HG03175 (cell line): ENCODE measurements around the gene SMIM24.

Experiments used
- ATAC-seq: cut with Tn5 transposase; IDR thresholded peaks from one replicate; pipeline ENCODE4 v1.9.1; 2021; ENCODE audit warnings: mild to moderate bottlenecking, moderate library complexity; ENCODE audit not compliant: unreplicated experiment

The SMIM24 gene

DNA sequence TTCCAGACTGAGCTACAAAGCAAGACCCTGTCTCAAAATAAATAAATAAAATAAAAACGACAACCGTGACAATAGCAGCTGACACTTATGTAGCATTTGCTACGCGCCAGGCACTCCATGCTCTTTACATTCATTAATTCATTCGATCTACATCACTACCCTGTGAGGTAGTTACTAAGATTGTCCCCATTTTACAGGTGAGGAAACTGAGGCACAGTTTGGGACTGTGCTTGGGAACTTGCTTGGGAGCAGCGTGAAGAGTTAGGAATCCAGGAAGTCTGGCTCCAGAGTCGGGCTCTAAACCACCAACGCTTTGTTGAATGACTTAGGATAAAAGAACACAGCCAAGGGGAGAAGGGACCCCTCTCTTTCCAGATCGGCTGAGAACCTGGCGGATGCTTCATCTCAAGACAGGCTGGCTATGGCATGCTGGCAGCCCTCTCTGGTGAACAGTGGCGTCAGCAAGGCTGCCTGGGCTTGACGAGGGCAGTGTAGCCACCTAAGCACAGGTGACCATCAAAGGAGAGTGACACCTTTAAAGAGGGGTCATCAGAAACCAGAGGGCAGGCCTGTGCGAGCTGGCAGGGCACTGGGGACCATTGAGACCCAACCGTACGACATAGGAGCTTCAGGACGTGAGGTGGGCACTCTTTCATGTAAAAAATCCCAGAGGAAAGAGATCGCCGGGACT, 19.6 kb upstream of the SMIM24 start:
- no peak for ATAC-seq

DNA sequence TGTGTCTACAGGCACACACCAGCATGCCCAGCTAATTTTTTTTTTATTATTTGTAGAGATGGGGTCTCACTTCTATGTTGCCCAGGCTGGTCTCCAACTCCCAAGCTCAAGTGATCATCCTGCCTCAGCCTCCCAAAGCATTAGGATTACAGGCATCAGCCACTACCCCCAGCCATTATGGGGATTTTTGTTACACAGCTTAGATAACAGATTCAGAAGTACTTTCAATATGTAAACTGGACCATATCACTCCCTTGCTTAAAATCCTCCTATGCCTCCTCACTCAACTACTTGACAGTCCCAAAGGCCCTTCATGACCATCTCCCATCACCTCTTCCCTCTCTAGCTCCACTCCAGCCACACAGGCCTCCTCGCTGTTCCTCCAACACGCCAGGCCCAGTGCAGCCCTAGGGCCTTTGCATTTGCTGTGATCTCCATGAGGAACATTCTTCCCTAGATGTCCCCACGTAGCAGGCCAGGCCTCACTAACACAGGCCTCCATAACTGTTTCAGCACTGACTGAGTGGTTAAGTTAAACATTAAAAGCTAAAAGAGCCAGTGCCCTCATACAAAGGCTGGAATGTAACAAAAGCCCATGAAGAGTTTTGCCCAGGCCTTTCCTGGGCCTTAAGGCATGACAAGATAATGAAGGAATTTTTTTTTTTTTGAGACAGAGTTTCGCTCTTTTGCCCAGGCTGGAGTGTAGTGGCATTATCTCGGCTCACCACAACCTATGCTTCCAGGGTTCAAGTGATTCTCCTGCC, 17.6 kb upstream of the SMIM24 start:
- no peak for ATAC-seq

DNA sequence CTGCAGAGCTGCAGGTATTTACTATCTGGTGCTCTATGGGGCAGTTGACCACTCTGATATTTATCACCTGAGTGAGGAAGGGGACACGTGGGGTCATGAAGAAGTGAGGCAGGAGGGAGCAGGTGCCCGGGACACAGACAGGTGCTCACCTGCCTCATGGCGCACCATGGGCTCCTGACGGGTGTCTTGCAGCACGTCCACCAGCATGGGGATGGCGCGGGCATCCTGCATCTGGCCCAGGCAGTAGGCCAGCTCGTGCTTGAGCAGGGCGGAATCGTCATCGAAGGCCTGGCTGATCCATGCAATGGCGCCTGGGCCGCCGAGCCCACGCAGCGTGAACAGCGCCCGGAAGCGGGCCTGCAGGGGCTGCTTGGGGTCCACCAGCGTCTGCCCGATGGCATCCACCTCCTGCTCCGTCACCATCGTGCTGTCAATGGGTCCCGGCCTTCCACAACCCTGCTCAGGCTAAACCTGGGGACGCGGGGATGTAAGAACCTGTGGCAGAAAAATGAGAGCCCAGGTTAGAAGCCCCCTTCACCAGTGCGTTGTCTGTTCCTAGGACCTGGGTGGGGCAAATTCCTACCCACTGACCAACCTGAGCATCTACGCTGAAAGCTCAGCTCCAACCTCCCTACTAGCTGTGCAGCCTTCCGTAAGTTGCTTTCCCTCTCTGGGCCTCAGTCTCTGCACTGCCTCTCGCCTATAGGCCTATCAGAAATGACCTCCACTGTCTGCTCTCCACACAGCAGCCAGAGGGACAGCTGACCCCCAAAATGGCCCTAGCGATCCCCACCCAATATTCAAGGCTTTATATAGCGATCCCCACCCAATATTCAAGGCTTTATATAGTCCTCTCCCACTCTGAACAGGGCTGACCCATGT, 16.3 kb upstream of the SMIM24 start:
- ATAC-seq: no peak

DNA sequence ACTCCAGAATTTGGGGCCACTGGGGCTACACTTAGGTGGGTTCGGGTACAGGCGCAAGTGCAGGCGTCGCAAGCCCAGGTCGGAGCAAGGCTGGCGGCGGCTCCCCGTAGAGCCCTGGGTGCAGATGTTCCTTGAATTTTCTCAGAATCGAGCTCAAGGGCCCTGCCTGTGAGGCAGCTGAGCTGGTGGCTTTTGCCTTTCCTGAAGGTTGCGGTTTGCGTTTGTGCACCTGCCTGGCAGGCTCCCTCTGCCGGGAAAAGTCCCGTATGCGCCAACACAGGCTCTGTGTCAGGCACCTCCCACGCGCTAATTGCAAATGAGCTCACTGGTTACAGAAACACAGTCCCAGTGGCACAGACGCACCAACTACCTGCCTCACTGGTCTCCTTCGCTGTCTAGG, 14.2 kb upstream of the SMIM24 start:
- no peak for ATAC-seq

DNA sequence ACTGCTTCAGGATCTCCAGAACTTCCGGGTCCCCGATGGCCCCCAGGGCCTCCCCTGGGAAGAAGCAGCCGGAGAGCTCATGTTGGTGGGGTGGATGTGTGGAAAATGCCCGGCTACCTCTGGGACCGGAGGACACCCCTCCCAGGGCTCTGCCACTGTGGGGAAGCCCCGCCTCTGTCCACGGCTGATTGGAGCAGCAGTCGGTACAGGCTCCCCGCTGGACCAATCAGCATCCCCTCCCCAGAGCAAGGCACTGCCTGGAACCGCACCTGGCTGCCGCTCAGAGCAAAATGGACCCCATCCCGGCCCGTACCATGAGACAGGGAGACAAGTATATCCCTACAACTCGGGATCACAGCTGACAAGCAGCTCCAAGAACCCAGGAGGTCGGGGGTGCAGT, 13.7 kb upstream of the SMIM24 start:
- ATAC-seq: no peak

DNA sequence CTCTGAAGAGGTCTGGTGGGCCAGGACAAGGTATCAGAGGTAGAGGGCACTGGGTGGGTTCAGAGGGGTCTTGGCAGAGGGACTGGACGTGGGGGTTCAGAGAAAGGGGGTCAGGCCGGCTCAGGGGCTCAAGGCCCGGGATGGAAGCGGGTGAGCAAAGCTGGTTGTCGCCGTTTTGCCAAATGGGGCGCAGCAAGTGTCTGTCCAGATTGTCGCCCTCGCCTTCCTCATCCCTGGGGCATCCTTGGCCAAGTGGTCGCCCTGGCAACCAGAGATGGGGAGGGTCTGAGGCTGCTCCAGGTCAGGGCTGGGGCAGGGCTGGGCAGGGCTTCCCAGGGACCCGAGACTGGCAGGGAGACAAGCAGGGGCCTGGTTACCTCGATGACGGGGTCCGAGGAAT, 13.3 kb upstream of the SMIM24 start:
- no peak for ATAC-seq

DNA sequence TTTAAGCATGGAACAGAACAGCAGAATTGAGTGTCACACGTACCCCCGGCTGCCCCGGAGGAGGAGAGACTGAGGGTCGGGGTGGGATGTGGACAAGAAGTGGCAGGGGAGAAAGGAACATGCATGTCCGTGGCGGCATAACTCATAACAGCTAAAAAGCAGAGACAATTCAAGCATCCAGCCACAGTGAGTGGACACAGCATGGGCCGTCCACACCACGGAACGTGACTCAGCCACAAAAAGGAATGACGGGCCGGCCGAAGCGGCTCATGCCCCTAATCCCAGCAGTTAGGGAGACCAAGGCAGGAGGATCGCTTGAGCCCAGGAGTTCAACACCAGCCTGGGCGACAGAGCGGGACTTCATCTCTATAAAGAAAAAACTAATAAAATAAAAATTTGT, 12.6 kb upstream of the SMIM24 start:
- no peak for ATAC-seq

DNA sequence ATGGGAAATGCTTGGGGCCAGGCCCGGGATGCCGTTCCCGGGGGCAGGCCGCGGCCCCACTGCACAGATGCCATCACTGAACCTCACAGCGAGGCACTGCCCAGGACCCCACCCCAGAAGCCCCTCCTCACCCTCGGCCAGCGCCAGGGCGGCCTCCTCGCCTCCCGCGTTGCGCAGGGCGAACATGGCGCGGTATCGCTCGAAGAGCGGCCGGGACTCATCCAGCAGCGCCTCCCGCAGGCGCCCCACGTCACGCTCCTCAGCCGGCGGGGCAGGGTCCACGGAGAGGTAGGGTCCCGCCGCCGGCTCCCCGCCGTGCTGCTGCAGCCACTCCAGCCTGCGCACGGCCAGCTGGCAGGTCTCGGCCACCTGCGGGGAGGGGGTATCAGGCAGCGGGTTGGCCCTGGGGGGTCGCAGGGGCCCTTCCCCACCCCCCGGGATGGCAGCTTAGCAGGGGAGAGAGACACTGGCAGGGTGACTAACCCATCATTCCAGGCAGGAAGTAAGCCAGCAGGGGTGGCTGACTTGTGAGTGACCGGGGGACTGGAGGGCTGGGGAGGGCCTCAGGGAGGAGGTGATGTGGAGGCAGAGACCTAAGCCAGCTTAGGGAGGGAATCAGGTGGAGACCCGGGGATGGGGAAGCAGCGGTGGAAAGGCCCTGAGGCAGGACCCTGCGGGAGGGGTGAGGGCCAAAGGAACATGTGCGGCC, 12.0 kb upstream of the SMIM24 start:
- no peak for ATAC-seq

DNA sequence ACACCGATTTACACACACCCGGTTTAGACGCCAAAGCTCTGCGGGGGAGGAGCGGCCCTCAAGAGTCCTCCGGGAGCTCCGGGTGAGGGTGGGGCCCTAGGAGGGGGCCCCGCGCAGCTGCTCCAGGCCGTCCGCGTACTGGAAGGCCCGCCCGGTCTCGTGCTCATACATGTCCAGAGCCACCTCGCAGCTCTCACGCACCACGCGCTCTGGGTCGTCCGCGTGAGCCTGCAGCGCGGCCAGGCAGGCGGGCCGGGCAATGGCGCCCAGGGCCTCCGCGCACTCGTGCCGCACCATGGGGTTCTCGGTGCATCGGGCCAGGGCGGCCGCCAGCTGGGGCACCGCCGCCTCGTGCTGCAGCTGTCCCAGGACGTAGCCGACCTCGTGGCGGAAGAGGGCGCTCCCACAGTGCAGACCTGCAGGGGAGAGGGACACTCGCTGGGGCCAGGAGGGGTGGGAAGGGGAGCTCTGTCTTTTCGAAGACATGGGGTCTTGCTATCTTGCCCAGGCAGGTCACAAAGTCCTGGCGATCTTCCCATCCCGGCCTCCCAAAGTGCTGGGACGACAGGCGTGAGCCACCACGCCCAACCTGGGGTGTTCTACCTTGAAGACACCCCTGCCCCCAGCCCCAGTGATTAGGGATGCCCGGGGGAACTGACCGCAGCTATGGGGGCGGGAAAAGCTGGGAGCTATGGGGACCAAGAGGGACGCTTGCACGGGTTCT, 11.2 kb upstream of the SMIM24 start:
- no peak for ATAC-seq

DNA sequence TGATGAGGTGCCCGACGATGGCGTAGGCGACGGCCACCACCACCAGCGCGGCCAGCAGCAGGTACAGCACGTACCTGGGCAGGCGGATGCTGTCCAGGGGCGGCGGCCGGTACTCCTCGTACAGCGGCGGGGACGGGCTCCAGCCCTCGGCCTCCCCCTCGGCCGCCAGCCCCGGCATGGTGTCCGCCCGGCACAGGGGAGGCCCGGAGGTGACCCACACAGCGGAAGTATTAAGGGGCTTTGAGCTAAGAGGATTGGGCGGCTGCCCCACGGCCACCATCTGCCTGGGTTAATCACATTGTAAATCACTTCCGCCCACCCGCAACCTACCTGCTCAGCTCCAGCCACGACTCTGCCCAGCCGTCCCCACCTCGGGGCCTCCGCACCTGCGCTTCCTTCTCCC, 2.9 kb upstream of the SMIM24 start, which contains the start of gene SMIM44:
Gene SMIM44 (minus strand): TSS at position 216 of the 403 bp plus-strand sequence. CDS start 38 bp downstream, at position 178.
- no peak for ATAC-seq

DNA sequence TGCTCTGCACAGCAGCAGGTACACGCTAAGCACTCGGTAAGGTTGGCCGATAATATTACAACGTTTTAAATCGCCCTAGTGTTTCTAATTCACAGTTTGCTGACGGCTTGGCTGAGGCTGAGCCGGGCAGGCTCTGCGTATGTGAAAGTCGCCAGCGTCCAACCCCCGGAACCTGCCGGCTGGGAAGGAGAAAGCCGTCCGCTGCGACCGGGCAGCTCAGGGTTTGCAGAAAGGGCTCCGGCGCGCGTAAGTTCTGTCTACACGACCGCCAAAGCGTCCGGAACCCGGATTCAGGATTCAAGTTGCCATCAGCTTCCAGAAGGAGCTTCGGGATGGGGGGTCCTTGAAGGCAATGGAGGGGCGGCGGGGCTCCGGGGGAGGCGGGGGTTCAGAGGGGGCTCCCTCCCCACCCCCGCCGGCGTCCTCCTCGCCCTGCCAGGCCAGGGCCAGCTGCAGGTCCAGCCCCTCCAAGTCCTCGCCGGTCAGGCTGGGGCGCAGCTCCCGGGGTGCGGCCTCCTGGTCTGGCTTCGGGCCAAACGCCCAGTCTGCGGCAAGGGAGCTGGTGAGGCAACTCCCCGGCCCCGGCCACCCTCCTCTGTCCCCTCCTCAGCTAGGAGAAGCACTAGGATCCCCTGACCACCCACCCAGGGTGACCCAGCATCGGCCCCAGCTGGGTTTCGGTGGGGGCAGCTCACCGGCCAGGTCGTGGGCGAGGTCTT, 2.3 kb upstream of the SMIM24 start:
- ATAC-seq: no peak

DNA sequence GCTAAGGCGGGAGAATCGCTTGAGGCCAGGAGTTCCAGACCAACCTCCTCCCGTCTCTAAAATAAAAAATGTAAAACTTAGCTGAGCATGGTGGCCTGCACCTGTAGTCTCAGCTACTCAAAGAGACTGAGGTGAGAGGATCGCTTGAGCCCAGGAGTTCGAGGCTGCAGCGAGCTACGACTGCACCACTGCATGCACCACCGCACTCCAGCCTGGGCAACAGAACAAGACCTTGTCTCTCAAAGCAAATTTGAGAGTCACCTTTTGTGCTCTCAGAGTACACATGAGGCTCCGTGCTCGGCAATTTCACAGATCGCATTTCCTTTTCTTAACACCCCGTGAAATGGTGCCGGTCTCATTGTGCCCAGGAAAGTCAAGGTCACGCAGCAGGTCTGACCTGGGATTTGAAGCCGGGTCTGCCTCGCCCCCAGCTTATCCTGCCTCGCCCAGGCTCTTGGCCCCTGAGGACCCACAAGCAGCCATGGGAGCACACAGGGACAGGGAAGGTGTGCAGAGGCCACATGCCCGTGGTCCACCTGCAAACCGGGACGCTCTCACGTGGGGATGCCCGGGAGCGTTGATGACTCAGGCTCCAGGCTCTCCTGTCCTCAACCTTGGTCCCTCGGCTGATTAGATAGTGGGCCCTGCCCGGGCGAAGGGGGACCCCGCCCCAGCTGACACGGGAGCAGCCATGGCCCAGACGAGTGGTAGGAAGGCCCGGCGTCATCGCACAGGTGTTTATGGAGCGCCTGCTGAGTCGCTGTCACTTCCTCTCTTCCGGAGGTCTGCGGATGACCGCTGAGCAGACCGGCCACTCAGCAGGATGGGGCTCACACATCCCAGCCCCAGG, 1.1 kb upstream of the SMIM24 start:
- ATAC-seq: no peak

DNA sequence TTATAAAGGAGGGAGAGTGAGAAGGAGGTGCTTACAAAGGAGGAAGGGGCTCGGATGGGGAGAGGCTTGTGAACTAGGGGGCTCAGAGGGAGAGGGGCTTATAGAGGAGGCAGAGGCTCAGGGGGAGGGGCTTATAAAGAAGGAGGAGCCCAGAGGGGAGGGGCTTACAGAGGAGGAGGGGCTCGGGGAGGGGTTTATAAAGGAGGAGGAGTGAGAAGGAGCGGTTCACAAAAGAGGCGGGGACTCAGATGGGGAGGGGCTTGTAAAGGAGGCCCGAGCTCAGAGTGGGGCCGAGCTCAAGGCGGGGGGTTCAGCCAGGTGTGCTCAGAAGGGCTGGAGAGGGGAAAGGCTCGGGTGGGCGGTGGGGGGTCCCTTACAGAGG, 500 bp downstream of the SMIM24 start:
- ATAC-seq: no peak

DNA sequence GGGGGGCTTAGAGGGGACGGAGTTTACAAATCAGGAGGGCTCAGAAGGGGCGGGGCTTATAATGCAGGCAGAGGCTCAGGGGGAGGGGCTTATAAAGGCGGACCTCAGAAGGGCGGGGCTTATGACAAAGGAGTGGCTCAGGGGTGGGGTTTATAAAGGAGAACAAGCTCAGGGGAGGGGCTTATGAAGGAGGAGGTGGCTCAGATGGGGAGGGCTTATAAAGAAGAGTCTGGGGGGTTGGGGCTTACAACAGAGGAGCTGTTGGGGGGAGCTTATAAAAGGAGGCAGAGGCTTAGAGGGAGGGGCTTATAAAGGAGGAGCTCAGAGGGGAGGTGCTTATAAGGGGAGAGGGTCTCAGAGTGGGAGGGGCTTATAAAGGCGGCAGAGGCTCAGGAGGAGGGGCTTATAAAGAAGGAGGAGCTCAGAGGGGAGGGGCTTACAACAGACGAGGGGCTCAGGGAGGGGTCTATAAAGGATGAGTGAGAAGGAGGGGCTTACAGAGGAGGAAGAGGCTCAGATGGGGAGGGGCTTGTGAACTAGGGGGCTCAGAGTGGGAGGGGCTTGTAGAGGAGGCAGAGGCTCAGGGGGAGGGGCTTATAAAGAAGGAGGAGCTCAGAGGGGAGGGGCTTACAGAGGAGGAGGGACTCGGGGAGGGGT, 1.0 kb downstream of the SMIM24 start:
- no peak for ATAC-seq

DNA sequence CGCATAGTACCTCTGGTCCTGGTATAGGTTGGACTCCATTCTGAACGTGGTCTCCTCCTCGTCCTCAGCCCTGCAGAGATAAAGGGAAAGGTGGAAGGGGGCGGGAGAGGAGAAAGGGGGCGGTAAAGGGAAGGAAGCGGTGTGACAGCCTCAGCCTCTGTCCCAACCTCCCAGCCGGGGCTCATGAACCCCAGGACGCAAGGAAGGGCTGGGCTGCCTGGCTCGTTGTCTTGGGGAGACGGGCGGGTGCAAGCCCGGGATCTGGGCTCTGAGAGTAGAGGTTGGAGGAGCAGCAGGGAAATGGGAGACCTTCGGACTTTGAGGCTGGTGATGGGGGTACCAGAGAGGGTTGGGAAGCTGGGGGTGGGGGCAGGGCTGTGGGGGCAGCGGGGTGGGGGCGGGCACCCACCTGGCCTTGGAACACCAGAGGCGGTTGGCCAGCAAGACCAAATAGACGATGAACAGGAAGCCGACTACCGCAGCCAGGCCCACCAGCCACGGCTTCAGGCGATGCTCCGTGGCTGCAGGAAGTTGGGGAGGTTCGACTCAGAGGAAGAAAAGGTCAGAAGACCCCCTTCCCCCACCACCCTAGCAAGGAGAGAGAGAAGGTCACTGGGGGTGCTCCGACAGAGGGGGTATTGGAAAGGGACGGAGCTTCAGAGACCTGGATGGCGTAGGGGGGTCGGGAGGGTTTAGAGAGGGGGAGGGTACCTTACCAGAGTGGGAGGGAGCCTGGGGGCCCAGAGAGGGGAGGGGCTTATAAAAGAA, 1.7 kb downstream of the SMIM24 start:
- no peak for ATAC-seq

DNA sequence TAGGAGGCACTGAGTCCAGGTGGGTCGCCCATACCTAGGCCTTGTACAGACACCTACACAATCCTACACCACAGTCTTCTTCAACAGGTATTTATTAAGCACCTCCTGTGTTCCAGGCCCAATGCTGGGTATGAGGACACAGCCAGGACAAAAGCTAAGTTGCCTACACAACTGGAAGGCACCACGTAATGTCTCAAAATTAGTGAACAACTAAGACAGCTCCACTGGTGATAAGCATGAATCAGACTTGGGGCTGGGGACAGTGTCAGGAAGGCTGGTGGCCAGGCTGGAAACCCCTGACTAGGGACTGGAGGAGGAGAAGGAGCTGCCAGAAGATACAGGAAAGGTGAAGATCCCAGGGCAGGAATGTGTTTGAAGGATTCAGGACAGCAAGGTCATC, 2.4 kb downstream of the SMIM24 start:
- ATAC-seq: no peak

DNA sequence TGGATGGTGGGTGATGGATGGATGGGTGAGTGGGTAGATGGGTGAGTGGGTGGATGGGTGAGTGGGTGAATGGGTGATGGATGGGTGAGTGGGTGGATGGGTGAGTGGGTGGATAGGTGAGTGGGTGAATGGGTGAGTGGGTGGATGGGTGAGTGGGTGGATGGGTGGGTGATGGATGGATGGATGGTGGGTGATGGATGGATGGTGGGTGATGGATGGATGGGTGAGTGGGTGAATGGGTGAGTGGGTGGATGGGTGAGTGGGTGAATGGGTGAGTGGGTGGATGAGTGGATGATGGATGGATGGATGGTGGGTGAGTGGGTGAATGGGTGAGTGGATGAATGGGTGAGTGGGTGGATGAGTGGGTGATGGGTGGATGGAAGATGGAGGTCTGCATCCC, 2.8 kb downstream of the SMIM24 start:
- ATAC-seq: no peak
